GM12878 (cell line): ENCODE measurements around the gene AFG1L. TPM values are rescaled to one million over a fixed set of nuclear protein-coding genes. Genes with fewer than 3 reads are reported as not detected.

ENCODE experiments used
- ATAC-seq: fragments of 200-7000 bp; cut with Tn5 transposase; 3 replicates; pipeline ENCODE4 v1.9.1; 2020; ENCODE audit warnings: mild to moderate bottlenecking, moderate library complexity
- BruUV-seq: library from RNA; stranded (reverse); fragments of 400-500 nt; replicated peaks from 2 replicates; lab custom pipeline; 2021; lab: Mats Ljungman, UMichigan
- CTCF ChIA-PET: fragments of 300-600 bp; sonication (Branson Sonifier 250); formaldehyde crosslinking; extraction: SDS; loops from one replicate; lab custom pipeline; 2021; ENCODE audit warnings: inconsistent platforms; lab: Yijun Ruan, JAX
- POLR2A ChIA-PET: fragments of 350-600 bp; formaldehyde crosslinking; extraction: SDS; loops from one replicate; lab custom pipeline; 2021; ENCODE audit warnings: inconsistent platforms; lab: Charles Lee
- RAD21 ChIA-PET: fragments of 300-600 bp; sonication (Branson Sonifier 250); formaldehyde crosslinking; loops from one replicate; lab custom pipeline; 2023; ENCODE audit warnings: antibody characterized with exemption; ENCODE audit not compliant: unreplicated experiment; lab: Charles Lee
- SMC1A ChIA-PET: fragments of 300-600 bp; sonication (Branson Sonifier 250); formaldehyde crosslinking; loops from one replicate; lab custom pipeline; 2023; ENCODE audit not compliant: unreplicated experiment, uncharacterized antibody; lab: Charles Lee
- DNase-seq: peaks from one replicate; pipeline ENCODE4 v3.0.0-alpha.2; 2011; ENCODE audit warnings: low read depth, low spot score
- FAIRE-seq: peaks from 3 replicates; lab custom pipeline; 2011; peaks lifted over from hg19 to GRCh38; lab: Jason Lieb, UNC
- H2AFZ ChIP-seq: 2 replicates; pipeline ENCODE4 v1.6.0; 2011; ENCODE audit warnings: low read depth, low read length, control low read depth; ENCODE audit not compliant: control insufficient read depth
- H3K27ac ChIP-seq: 2 replicates; pipeline ENCODE4 v1.5.1; 2011; ENCODE audit warnings: control low read depth; ENCODE audit not compliant: control insufficient read depth, insufficient read depth
- H3K27me3 ChIP-seq, 2 experiments: replicated peaks in 1 of 2; 2 replicates each; pipeline versions ENCODE4 v1.6.0 to v1.6.1; 2011; ENCODE audit warnings: low read length in 1 of 2; ENCODE audit not compliant: control insufficient read depth in 2 of 2, insufficient read depth in 2 of 2
- H3K36me3 ChIP-seq, 2 experiments: 2 replicates each; pipeline ENCODE4 v1.5.1; 2011; ENCODE audit warnings: low read length in 1 of 2; ENCODE audit not compliant: control insufficient read depth in 2 of 2, insufficient read depth in 2 of 2
- H3K4me1 ChIP-seq: 2 replicates; pipeline ENCODE4 v1.6.1; 2011; ENCODE audit warnings: mild to moderate bottlenecking, low read length, moderate library complexity, mixed read lengths; ENCODE audit not compliant: control insufficient read depth, insufficient read depth
- H3K4me2 ChIP-seq: 2 replicates; pipeline ENCODE4 v1.6.0; 2011; ENCODE audit warnings: control low read depth; ENCODE audit not compliant: control insufficient read depth, insufficient read depth
- H3K4me3 ChIP-seq: fragments of 200-600 bp; sonication (generic); 2 replicates; pipeline ENCODE4 v1.5.1; 2016
- H3K79me2 ChIP-seq: 2 replicates; pipeline ENCODE4 v1.6.0; 2011; ENCODE audit warnings: low read length; ENCODE audit not compliant: control insufficient read depth, insufficient read depth
- H3K9ac ChIP-seq: 2 replicates; pipeline ENCODE4 v1.8.0; 2011; ENCODE audit warnings: low read length, control low read depth, mixed read lengths; ENCODE audit not compliant: control insufficient read depth, insufficient read depth
- H3K9me3 ChIP-seq: replicated peaks from 3 replicates; pipeline ENCODE4 v1.5.1; 2011; ENCODE audit warnings: mild to moderate bottlenecking, low read length; ENCODE audit not compliant: control insufficient read depth, insufficient read depth
- H4K20me1 ChIP-seq: 2 replicates; pipeline ENCODE4 v1.6.0; 2011; ENCODE audit not compliant: control insufficient read depth, insufficient read depth
- BCLAF1 ChIP-seq: fragments of 450-650 bp; IDR thresholded peaks from 2 replicates; pipeline ENCODE4 v1.6.1; 2017; ENCODE audit warnings: antibody characterized with exemption, mild to moderate bottlenecking, moderate library complexity
- GABPA ChIP-seq: IDR thresholded peaks from 2 replicates; pipeline ENCODE4 v1.6.1; 2014; ENCODE audit warnings: antibody characterized with exemption, low read depth, mild to moderate bottlenecking, inconsistent platforms
- IRF3 ChIP-seq: fragments of 450-650 bp; IDR thresholded peaks from 2 replicates; pipeline ENCODE4 v1.6.1; 2014; ENCODE audit warnings: mild to moderate bottlenecking
- NR2F1 ChIP-seq: fragments of 450-650 bp; conservative IDR thresholded peaks from 2 replicates; pipeline ENCODE4 v1.6.1; 2017; ENCODE audit warnings: mild to moderate bottlenecking
- RBBP5 ChIP-seq: fragments of 200-600 bp; sonication (generic); conservative IDR thresholded peaks from 2 replicates; pipeline ENCODE4 v1.6.1; 2016
- RELB ChIP-seq: fragments of 450-650 bp; IDR thresholded peaks from 2 replicates; pipeline ENCODE4 v1.6.1; 2017; ENCODE audit warnings: low read depth, mild to moderate bottlenecking, moderate library complexity
- WGBS: methylation state at CpG from one replicate; pipeline ENCODE4 v1.1.6; 2016; ENCODE audit warnings: low lambda C conversion rate; ENCODE audit not compliant: insufficient replicate concordance, insufficient coverage; ENCODE audit errors: missing lambda C conversion rate; 5-methylcytosine and 5-hydroxymethylcytosine counted together
- in situ Hi-C: fragments of 300-500 bp; cut with MboI; formaldehyde crosslinking; loops from 9 replicates; pipeline ENCODE4 v1.14.3; 2018; ENCODE audit warnings: mixed read lengths
- intact Hi-C: fragments of 100-400 bp; cut with micrococcal nuclease; formaldehyde crosslinking; loops from one replicate; pipeline ENCODE4 v1.14.2; 2022; ENCODE audit not compliant: unreplicated experiment
- polyA plus RNA-seq, 11 experiments: library from polyadenylated mRNA; depleted of rRNA in 4 of 11; unstranded in 6 of 11; stranded (reverse) in 5 of 11; fragments of >200 nt; fragmentation: Nextera tagmentation in 4 of 11; fragmentation: Illumina TruSeq in 1 of 11; extraction: Ambion mirVana in 4 of 11; extraction: Trizol in 1 of 11; gene quantifications; 1 replicate in 1 of 11; 2 replicates in 10 of 11; pipeline versions ENCODE4 v1.2.1 to v1.2.3, GENCODE V29; 2011 to 2016; ENCODE audit warnings: inconsistent platforms in 2 of 11, missing spikeins in 2 of 11, low read depth in 1 of 11
- total RNA-seq, 4 experiments: library from RNA; depleted of rRNA in 3 of 4; stranded (reverse); fragments of >200 nt in 3 of 4; fragmentation: Illumina TruSeq in 1 of 4; extraction: Trizol in 1 of 4; gene quantifications; 2 replicates each; pipeline versions ENCODE4 v1.2.1 to v1.2.3, GENCODE V29; 2013 to 2021

AFG1L gene
- total and polyA plus RNA-seq, 10 of the 15 experiments (the other 5 are each of a cell fraction or from before 2014, with no cell fraction given) = 2.3 to 9.0 (median 4.3) TPM

GRCh38 chr6:108468346-108468745 is 173.5 kb downstream of the AFG1L start (continued):
- no peak for TF ChIP-seq NR2F1

- CTCF ChIA-PET = no interaction called here
- 0% methylated on average over 1 of the region's 1 CpG for WGBS
- FAIRE-seq = no peak
- POLR2A ChIA-PET = no interaction called here
- SMC1A ChIA-PET = no interaction called here
- no peaks in the 10 kb centered on the region for H3K79me2 ChIP-seq
- no peaks in the 10 kb centered on the region for H3K36me3 ChIP-seq
- no peaks in the 10 kb centered on the region for H3K9me3 ChIP-seq
- no peak overlapping the region for H3K9ac ChIP-seq
- TF ChIP-seq RBBP5 (no peak), GABPA (no peak), IRF3 (no peak), BCLAF1 (no peak), RELB (no peak)
- TF ChIP-seq, all 136 proteins: peak for 0
- DNase-seq (no peak), ATAC-seq (no peak)
- Histone ChIP-seq H3K27ac (no peak overlapping the region), H3K4me2 (no peak overlapping the region), H4K20me1 (no peaks in the 10 kb centered on the region; the same call in 1 of the 2 replicates), H3K27me3 (no peaks in the 10 kb centered on the region; a peak in 1 of 4 replicates), H3K4me3 (no peak overlapping the region), H2AFZ (no peak overlapping the region), H3K4me1 (no peaks in the 10 kb centered on the region)
- in situ Hi-C loops (no loop called here), intact Hi-C loops (no loop called here)
- BruUV-seq = no TSS peak
- RAD21 ChIA-PET = no interaction called here
Measured at GRCh38 chr6:108469316-108469715, 174.5 kb downstream of the AFG1L start.
